Stimulated activated CD8-positive, alpha-beta memory T cell treated with anti-CD3 and anti-CD28 coated beads, Interleukin-2, amount 100 ng/mL, for 1 hour (primary cell): ENCODE data around the gene PARS2.

ENCODE experiments used
- DNase-seq, 2 donors: peaks; one replicate each; pipeline ENCODE4 v3.0.0-alpha.2; 2020; ENCODE audit warnings: low read depth in 2 of 2

The PARS2 gene

DNA sequence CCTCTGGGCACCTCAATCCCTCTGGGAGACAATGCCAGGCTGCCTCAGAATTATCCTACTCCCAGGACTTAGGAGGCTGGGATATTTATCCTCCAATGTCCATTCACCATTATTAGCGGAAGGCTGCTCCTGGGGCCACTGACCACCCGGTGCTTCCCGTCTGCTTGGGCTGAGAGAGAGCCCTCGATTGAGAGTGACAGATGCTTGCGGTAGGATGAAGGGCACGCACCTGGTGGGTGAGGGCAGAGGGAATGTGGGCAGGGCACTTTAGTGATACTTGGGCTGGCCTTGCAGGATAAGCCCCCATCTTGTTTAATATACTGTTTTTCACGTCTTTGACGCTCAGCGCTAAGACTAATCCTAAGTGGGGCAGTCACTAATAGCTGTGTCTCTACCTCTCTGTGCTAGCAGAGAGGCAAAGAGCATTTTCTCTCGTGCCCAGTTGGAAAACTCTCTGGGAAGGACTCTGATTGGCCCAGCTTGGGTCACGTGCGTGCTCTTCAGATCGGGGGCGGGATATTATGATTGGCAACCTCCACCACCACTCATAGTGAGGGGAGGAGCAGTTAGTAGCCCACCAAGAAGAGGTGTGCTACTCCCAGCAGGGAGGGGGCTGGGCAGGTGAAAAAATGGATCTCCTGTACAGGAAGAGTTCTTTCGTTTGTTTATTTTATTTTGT, 10.6 kb upstream of the PARS2 start:
- no peak for DNase-seq

DNA sequence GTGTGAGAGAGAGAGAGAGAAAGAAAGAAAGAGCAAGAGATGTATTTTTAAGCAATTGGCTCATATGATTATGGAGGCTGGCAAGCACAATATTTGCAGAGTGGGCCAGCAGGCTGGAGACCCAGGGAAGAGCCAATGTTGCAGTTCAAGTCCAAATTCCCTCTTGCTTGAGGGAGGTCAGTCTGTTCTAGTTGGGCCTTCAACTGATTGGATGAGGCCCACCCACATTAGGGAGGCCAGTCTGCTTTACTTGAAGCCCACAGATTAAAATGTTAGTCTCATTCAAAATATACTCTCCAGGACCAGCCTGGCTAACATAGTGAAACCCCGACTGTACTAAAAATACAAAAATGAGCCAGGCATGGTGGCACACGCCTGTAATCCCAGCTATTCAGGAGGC, 8.6 kb upstream of the PARS2 start:
- no peak for DNase-seq

GRCh38 chr1:54768093-54768492, 3.8 kb upstream of the PARS2 start:
- no peak for DNase-seq

- no peak for DNase-seq
Observed at GRCh38 chr1:54767526-54767925, 3.2 kb upstream of the PARS2 start.

- DNase-seq: no peak
Observed at GRCh38 chr1:54766726-54767125, 2.4 kb upstream of the PARS2 start.

GRCh38 chr1:54764922-54765561, 719 bp upstream of the PARS2 start:
- no peak for DNase-seq

GRCh38 chr1:54763816-54764132, 549 bp downstream of the PARS2 start:
- DNase-seq: no peak

DNA sequence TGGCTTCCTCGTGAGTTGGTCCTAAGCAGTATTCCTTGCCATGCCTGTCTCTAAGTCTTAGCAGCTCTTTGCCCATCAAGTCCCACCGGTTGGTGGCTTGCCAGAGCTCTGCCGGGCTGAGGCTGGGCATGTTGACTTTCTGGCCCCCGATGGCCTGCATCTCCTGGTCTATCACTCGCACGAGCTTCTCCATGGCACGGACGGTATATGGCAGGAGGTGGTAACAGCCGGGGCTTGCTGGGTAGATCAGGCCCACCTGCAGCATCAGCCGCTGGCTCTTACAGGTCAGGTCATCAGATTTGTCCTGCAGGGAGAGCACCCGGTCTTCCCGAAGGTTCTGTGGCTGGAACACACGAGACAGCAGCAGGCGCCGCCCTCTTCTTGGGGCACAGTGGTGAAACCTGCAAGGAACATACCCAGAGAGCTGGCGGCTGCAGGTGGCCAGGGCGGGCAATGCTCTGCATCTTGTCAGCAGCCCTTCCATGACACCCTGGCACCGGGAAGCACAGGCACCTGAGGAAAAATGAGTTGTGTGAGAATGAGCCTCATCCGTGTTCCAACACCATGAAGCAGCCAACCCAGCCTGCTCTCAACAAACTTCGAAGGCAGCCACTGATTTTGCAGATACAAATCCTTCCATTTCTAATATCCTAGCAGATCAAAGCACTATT, 5.5 kb downstream of the PARS2 start:
- no peak for DNase-seq

GRCh38 chr1:54757833-54758232, 6.5 kb downstream of the PARS2 start:
- DNase-seq: no peak

DNA sequence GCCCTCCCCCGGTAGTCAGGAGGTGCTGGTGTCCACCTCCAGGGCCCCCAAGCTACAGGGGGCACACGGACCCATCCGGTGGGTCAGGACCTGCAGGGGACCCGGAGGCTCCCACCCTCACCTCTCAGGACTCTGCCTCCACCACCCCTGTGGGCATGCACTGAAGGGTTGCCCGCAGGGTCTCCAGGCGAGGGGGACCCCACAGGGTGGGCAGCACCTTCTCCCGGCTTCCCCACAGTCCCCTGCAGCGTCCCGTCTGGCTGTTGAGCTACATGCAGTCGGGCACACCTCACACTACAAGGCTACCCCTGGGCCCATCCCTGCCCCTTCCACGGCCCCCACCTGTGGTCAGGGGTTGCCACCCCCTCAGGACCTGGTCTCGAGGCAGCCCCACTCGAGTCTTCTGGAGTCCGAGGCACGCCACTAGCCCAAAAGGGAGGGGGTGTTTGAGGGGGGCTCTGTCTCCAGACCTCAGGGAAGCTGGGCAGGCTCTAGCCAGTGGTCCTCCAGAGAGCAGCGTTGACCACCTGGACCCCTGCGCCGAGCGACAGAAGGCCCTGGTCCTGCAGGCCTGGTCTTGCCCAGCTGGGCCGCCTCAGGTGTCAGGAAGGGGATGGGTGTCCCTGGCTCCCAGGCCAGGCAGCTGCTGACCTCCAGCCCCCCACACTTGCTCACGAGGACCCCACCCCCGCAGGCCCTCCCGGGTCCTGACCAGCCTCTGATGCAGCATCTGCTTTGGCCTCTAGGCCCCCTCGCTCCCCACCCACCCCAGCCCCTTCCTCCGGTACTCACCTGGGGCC, 9.6 kb downstream of the PARS2 start:
- no peak for DNase-seq

GRCh38 chr1:54754045-54754444, 10.3 kb downstream of the PARS2 start:
- no peak for DNase-seq

- no peak for DNase-seq
Observed at GRCh38 chr1:54751426-54751825, 12.9 kb downstream of the PARS2 start.

DNA sequence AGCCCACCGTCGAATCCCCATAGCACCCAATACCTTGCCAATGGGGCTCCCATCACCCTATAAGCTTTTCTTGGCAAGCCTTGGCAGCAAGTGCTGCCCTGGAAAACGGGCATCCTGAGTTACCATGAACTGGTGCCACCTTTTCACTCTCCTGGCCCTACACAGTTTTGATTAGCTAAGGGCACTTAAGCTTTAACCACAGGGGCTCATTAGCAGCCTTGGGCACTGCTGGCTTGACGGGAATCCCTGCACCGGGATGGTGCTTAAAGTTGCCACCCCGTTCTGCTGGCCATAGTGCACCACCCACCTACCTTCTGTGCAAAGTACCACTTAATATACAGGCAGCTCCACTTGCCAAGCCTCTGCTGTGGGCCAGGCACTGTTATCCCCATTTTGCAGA, 13.7 kb downstream of the PARS2 start:
- DNase-seq: no peak

GRCh38 chr1:54748094-54748835, 16.1 kb downstream of the PARS2 start:
- no peak for DNase-seq

- no peak for DNase-seq
Observed at GRCh38 chr1:54745864-54746263, 18.5 kb downstream of the PARS2 start.

- no peak for DNase-seq
Observed at GRCh38 chr1:54745274-54745673, 19.0 kb downstream of the PARS2 start.

GRCh38 chr1:54744696-54745095, 19.6 kb downstream of the PARS2 start:
- DNase-seq: no peak

- DNase-seq: no peak
Observed at GRCh38 chr1:54743416-54744226, 20.7 kb downstream of the PARS2 start.

- no peak for DNase-seq
Observed at GRCh38 chr1:54742282-54742681, 22.0 kb downstream of the PARS2 start.

- DNase-seq: no peak
Observed at GRCh38 chr1:54741531-54741930, 22.8 kb downstream of the PARS2 start.

DNA sequence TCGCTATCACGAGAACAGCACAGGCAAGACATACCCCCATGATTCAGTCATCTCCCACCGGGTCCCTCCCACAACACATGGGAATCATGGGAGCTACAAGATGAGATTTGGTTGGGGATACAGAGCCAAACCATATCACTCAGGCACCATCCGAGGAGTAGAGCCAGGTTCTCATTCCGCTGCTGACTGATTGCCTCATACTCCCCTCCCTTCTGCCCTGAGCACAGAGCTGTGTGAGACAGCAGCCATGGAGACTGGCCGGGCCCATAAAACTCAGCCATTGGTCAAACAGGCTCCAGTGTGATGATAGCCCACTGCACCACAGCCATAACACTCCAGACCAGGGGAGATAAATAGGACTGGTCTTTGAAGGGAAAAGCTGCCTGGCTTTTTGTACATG, 26.1 kb downstream of the PARS2 start:
- DNase-seq: no peak
